HepG2 (cell line): Measurements from ENCODE around the gene SMAP1. TPM values are rescaled to one million over a fixed set of nuclear protein-coding genes. Genes with fewer than 3 reads are reported as not detected.

Experiments
- ATAC-seq: fragments of 200-7000 bp; cut with Tn5 transposase; 3 replicates; pipeline ENCODE4 v1.9.1; 2020; ENCODE audit warnings: mild to moderate bottlenecking, moderate library complexity
- BruUV-seq: library from RNA; stranded (reverse); fragments of 400-500 nt; replicated peaks from 2 replicates; lab custom pipeline; 2021; lab: Mats Ljungman, UMichigan
- CTCF ChIA-PET: fragments of 300-600 bp; formaldehyde crosslinking; extraction: SDS; loops from one replicate; lab custom pipeline; 2021; ENCODE audit warnings: low total read pairs, inconsistent platforms, low intra/inter-chr PET ratio; lab: Yijun Ruan, JAX
- POLR2A ChIA-PET: fragments of 350-600 bp; sonication (Branson Sonifier 250); formaldehyde crosslinking; loops from one replicate; lab custom pipeline; 2020; ENCODE audit warnings: antibody characterized with exemption, inconsistent platforms; lab: Yijun Ruan, JAX
- DNase-seq: peaks from one replicate; pipeline ENCODE4 v3.0.0-alpha.2; 2015; ENCODE audit warnings: low spot score
- FAIRE-seq: peaks from 3 replicates; lab custom pipeline; 2011; peaks lifted over from hg19 to GRCh38; lab: Jason Lieb, UNC
- H2AFZ ChIP-seq: one replicate; pipeline ENCODE4 v1.6.1; 2011; ENCODE audit warnings: low read length, inconsistent platforms
- H3K27ac ChIP-seq: fragments of 300-600 bp; 3 replicates; pipeline ENCODE4 v1.8.0; 2011; ENCODE audit warnings: mixed run types, mild to moderate bottlenecking, mixed read lengths, low read length, inconsistent platforms; ENCODE audit not compliant: insufficient read depth; ENCODE audit errors: extremely low read length
- H3K27me3 ChIP-seq, 2 experiments: fragments of 200-600 bp in 1 of 2; 2 replicates in 1 of 2; 3 replicates in 1 of 2; pipeline versions ENCODE4 v1.6.0 to v1.8.0; 2011; ENCODE audit warnings: low read length in 2 of 2, mild to moderate bottlenecking in 2 of 2, moderate library complexity in 2 of 2, inconsistent platforms in 1 of 2; ENCODE audit not compliant: insufficient read depth in 2 of 2, control insufficient read depth in 1 of 2
- H3K36me3 ChIP-seq, 2 experiments: fragments of 200-600 bp in 1 of 2; replicated peaks in 1 of 2; 2 replicates in 1 of 2; 3 replicates in 1 of 2; pipeline versions ENCODE4 v1.5.1 to v1.8.0; 2011; ENCODE audit warnings: low read length in 2 of 2, inconsistent platforms in 1 of 2; ENCODE audit not compliant: insufficient read depth in 2 of 2, control insufficient read depth in 1 of 2
- H3K4me1 ChIP-seq: 2 replicates; pipeline ENCODE4 v1.5.1; 2012; ENCODE audit warnings: low read length, inconsistent platforms; ENCODE audit not compliant: insufficient read depth
- H3K4me2 ChIP-seq: 2 replicates; pipeline ENCODE4 v1.6.0; 2011; ENCODE audit warnings: low read depth, low read length, inconsistent platforms
- H3K4me3 ChIP-seq, 3 experiments: fragments of 200-600 bp in 1 of 3; sonication (generic), shearing (Covaris generic) in 1 of 3; replicated peaks in 1 of 3; 2 replicates each; pipeline ENCODE4 v1.5.1; 2011 to 2016; ENCODE audit warnings: low read length in 3 of 3, inconsistent platforms in 2 of 3, low read depth in 2 of 3, mild to moderate bottlenecking in 2 of 3, control low read depth in 1 of 3, mixed read lengths in 1 of 3; ENCODE audit not compliant: insufficient read depth in 1 of 3
- H3K79me2 ChIP-seq: one replicate; pipeline ENCODE4 v1.6.1; 2011; ENCODE audit warnings: low read length, inconsistent platforms; ENCODE audit not compliant: insufficient read depth
- H3K9ac ChIP-seq: 2 replicates; pipeline ENCODE4 v1.6.0; 2011; ENCODE audit warnings: mild to moderate bottlenecking, low read depth, low read length, inconsistent platforms; ENCODE audit not compliant: insufficient read depth
- H3K9me3 ChIP-seq: 2 replicates; pipeline ENCODE4 v1.5.1; 2012; ENCODE audit warnings: mild to moderate bottlenecking, low read length
- H4K20me1 ChIP-seq: 2 replicates; pipeline ENCODE4 v1.6.0; 2011; ENCODE audit warnings: inconsistent platforms, mild to moderate bottlenecking, low read length, moderate library complexity; ENCODE audit not compliant: insufficient read depth
- BATF2 ChIP-seq: sonication (generic); formaldehyde crosslinking; IDR thresholded peaks from 2 replicates; pipeline ENCODE4 v1.8.0; 2022; ENCODE audit warnings: mild to moderate bottlenecking, missing genetic modification reagents, moderate library complexity
- DNMT1 ChIP-seq: sonication (generic); formaldehyde crosslinking; IDR thresholded peaks from 2 replicates; pipeline ENCODE4 v1.5.1; 2020; ENCODE audit warnings: mild to moderate bottlenecking, missing genetic modification reagents
- DR1 ChIP-seq: sonication (generic); formaldehyde crosslinking; IDR thresholded peaks from 2 replicates; pipeline ENCODE4 v1.8.0; 2021; ENCODE audit warnings: mild to moderate bottlenecking, missing genetic modification reagents, inconsistent platforms
- FOSL2 ChIP-seq: sonication (generic); formaldehyde crosslinking; IDR thresholded peaks from 2 replicates; pipeline ENCODE4 v1.4.0; 2020; ENCODE audit warnings: missing genetic modification reagents
- GATA4 ChIP-seq: sonication (generic); IDR thresholded peaks from 2 replicates; pipeline ENCODE4 v1.6.1; 2016; ENCODE audit warnings: antibody characterized with exemption, low read depth, borderline replicate concordance
- MAFF ChIP-seq: IDR thresholded peaks from 2 replicates; pipeline ENCODE4 v1.6.1; 2011; ENCODE audit warnings: low read depth, low read length, improper control_type of control experiment
- MAFK ChIP-seq, 2 experiments: IDR thresholded peaks in 1 of 2; conservative IDR thresholded peaks in 1 of 2; 2 replicates each; pipeline ENCODE4 v1.6.1; 2011; ENCODE audit warnings: improper control_type of control experiment in 2 of 2, low read length in 2 of 2
- POLR2A ChIP-seq, 2 experiments: IDR thresholded peaks; 2 replicates each; pipeline ENCODE4 v1.6.1; 2011; ENCODE audit warnings: low read depth in 2 of 2, low read length in 2 of 2, mild to moderate bottlenecking in 1 of 2, moderate library complexity in 1 of 2; ENCODE audit not compliant: insufficient read depth in 1 of 2
- ZNF12 ChIP-seq: sonication (generic); formaldehyde crosslinking; IDR thresholded peaks from 2 replicates; pipeline ENCODE4 v1.5.0; 2020; ENCODE audit warnings: missing genetic modification reagents
- ZNF557 ChIP-seq: sonication (generic); formaldehyde crosslinking; IDR thresholded peaks from 2 replicates; pipeline ENCODE4 v1.4.0; 2020; ENCODE audit warnings: missing genetic modification reagents
- ZNF616 ChIP-seq: sonication (generic); formaldehyde crosslinking; IDR thresholded peaks from 2 replicates; pipeline ENCODE4 v1.5.0; 2020; ENCODE audit warnings: low read depth, mild to moderate bottlenecking, missing genetic modification reagents
- ZSCAN31 ChIP-seq: sonication (generic); formaldehyde crosslinking; IDR thresholded peaks from 2 replicates; pipeline ENCODE4 v1.5.0; 2020; ENCODE audit warnings: low read depth, mild to moderate bottlenecking, missing genetic modification reagents
- WGBS: methylation state at CpG from one replicate; pipeline ENCODE4 v1.1.6; 2017; ENCODE audit warnings: low lambda C conversion rate; 5-methylcytosine and 5-hydroxymethylcytosine counted together
- in situ Hi-C: cut with HindIII; loops from 2 replicates; pipeline ENCODE4 v1.10.0; 2017; ENCODE audit warnings: low pct_unique_long_range_greater_than_20kb; ENCODE audit not compliant: extremely low pct_ligation_motif_present
- intact Hi-C: fragments of 100-400 bp; cut with micrococcal nuclease; formaldehyde crosslinking; loops from one replicate; pipeline ENCODE4 v1.10.0; 2022; ENCODE audit not compliant: unreplicated experiment
- polyA plus RNA-seq, 8 experiments: library from polyadenylated mRNA; depleted of rRNA in 3 of 8; stranded (reverse) in 7 of 8; unstranded in 1 of 8; fragments of >200 nt; fragmentation: Illumina TruSeq in 4 of 8; extraction: Trizol in 4 of 8; gene quantifications; 2 replicates each; pipeline versions ENCODE4 v1.2.1 to v1.2.3, GENCODE V29; 2011 to 2016; ENCODE audit warnings: low read depth in 4 of 8, missing spikeins in 1 of 8, mixed read lengths in 1 of 8; ENCODE audit not compliant: insufficient read depth in 1 of 8
- total RNA-seq, 5 experiments: library from RNA; depleted of rRNA; stranded (reverse); fragments of >200 nt; fragmentation: Illumina TruSeq; extraction: Trizol; gene quantifications; 2 replicates each; pipeline ENCODE4 v1.2.3, GENCODE V29; 2016; ENCODE audit warnings: low read depth in 1 of 5
- TF ChIP-seq, protein P1 (sequence below): sonication (generic); formaldehyde crosslinking; IDR thresholded peaks from 2 replicates; pipeline ENCODE4 v1.8.1; 2023; ENCODE audit warnings: mild to moderate bottlenecking, missing genetic modification reagents, borderline replicate concordance

Gene SMAP1
- total and polyA plus RNA-seq, 2 of the 13 experiments (the other 11 are each of a cell fraction or from before 2014, with no cell fraction given), result 13.4 to 17.8 TPM

GRCh38 chr6:70758883-70759282 is 91.2 kb downstream of the SMAP1 start:
- DNase-seq (no peak), ATAC-seq (no peak), FAIRE-seq (no peak)
- no peak overlapping the region for H3K27ac ChIP-seq
- in situ Hi-C loops (no loop called here), intact Hi-C loops (no loop called here)
- no peaks in the 10 kb centered on the region for H3K27me3 ChIP-seq
- H3K4me2 ChIP-seq, result no peak overlapping the region
- BruUV-seq, result no TSS peak
- H3K4me1 ChIP-seq, result no peaks in the 10 kb centered on the region
- CTCF ChIA-PET, result no interaction called here
- H4K20me1 ChIP-seq, result no peaks in the 10 kb centered on the region
- no peak overlapping the region for H3K9ac ChIP-seq
- no peak overlapping the region for H2AFZ ChIP-seq
- H3K9me3 ChIP-seq, result no peaks in the 10 kb centered on the region
- TF ChIP-seq MAFK (conservative IDR thresholded peaks at IDR 0.05 in 1 of 2, IDR thresholded peaks at IDR 0.05 in 1 of 2; ENCODE audit: low read length in 2 of 2), result peak in 1 of 2 experiments; percentile 70; a peak in 2 of 4 replicates
- TF ChIP-seq ZNF12 (CRISPR knock-in tag), result no peak
- peak; percentile 56 for TF ChIP-seq MAFF
- TF ChIP-seq DNMT1 (CRISPR knock-in tag), result no peak
- no peak for TF ChIP-seq ZNF557
- 82% methylated on average over 1 of the region's 1 CpG for WGBS
- H3K79me2 ChIP-seq, result no peaks in the 10 kb centered on the region
- no peaks in the 10 kb centered on the region for H3K36me3 ChIP-seq
- POLR2A ChIA-PET, result no interaction called here
- H3K4me3 ChIP-seq, result no peak overlapping the region

- intact Hi-C loops (no loop called here), in situ Hi-C loops (no loop called here)
- TF ChIP-seq, protein P1, sequence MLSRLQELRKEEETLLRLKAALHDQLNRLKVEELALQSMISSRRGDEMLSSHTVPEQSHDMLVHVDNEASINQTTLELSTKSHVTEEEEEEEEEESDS (CRISPR knock-in tag), result no peak
- no peak for TF ChIP-seq FOSL2 (CRISPR knock-in tag)
- TF ChIP-seq GATA4, result no peak
- no peak for TF ChIP-seq ZSCAN31 (CRISPR knock-in tag)
- no peak for TF ChIP-seq DR1
- TF ChIP-seq ZNF616, result no peak
- TF ChIP-seq POLR2A (IDR thresholded peaks at IDR 0.05; ENCODE audit: insufficient read depth in 1 of 2, low read depth in 2 of 2, low read length in 2 of 2), result no peak
- no peak for TF ChIP-seq BATF2 (CRISPR knock-in tag)
- ChIA-PET POLR2A (no interaction called here), CTCF (no interaction called here)
- Histone ChIP-seq H3K27ac (no peak overlapping the region), H3K4me2 (no peak overlapping the region), H3K36me3 (no peaks in the 10 kb centered on the region), H3K4me1 (no peaks in the 10 kb centered on the region), H3K79me2 (no peaks in the 10 kb centered on the region), H2AFZ (no peak overlapping the region), H3K9me3 (no peaks in the 10 kb centered on the region), H3K4me3 (no peak overlapping the region), H3K27me3 (no peaks in the 10 kb centered on the region), H4K20me1 (no peaks in the 10 kb centered on the region), H3K9ac (no peak overlapping the region)
- 96% methylated on average over 4 of the region's 4 CpGs for WGBS
- ATAC-seq, result no peak
- FAIRE-seq, result no peak
- no TSS peak for BruUV-seq
- DNase-seq, result no peak
Observed at GRCh38 chr6:70763754-70764510, 96.2 kb downstream of the SMAP1 start.
